NCI-H526 treated with DMSO at 0.1 percent for 48 hours (cell line): ENCODE results near the gene SREK1IP1.

ENCODE experiments used
- DNase-seq: peaks from one replicate; lab custom pipeline; 2025; lab: John Stamatoyannopoulos, UW

SREK1IP1 gene

GRCh38 chr5:64682608-64683007 lies 85.9 kb downstream of the SREK1IP1 start:
- DNase-seq = no peak

DNA sequence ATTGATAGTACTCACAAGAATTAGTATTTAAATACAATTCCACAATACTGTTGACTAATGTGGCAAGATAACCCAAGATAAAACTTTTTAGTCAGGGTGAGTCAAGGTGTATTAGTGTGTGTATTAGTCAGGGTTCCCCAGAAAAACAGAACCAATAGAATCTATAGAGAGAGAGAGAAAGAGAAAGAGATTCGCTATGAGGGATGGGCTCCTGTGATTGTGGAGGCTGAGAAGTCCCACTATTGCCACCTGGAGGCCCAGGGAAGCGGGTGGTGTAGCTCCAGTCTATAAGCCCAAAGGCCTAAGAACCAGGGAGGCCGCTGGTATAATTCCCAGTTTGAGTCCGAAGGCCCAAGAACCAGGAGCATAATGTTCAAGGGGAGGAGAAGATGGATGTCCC lies 88.2 kb downstream of the SREK1IP1 start:
- no peak for DNase-seq

GRCh38 chr5:64678374-64678773 lies 90.1 kb downstream of the SREK1IP1 start:
- DNase-seq = no peak

- no peak for DNase-seq
These were observed 96.8 kb downstream of the SREK1IP1 start for GRCh38 chr5:64671678-64672077.

DNA sequence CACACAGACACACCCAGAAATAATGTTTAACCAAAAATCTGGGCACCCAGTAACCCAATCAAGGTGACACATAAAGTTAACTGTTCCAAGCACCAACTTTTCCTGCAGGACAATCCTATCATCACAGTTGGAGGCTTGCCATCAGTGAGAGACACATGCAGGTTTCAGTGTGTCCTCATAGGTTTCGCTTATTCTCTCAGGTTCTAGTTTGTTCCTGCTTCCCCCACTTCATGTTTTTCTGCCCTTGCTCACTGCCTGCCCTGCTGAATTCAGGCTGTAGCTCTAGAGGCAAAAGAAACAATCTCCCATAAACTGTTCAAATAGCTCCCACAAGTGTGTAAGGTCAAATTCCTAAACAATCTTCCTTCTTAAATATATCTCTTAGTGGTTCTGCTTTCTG lies 98.2 kb downstream of the SREK1IP1 start:
- DNase-seq = no peak
